ENCODE results near the gene ATOX1. TPM values are rescaled to one million over a fixed set of nuclear protein-coding genes. Genes with fewer than 3 reads are reported as not detected.

ATOX1 gene
- total and polyA plus RNA-seq, 2 donors (not counting 1 experiment from before 2014, with no cell fraction given): 37.3 to 43.6 TPM

GRCh38 chr5:151724360-151724759 is 34.1 kb downstream of the ATOX1 start:
- no peak overlapping the region for H3K4me3 Mint-ChIP-seq
- DNase-seq: no peak
- no peaks in the 10 kb centered on the region for H3K36me3 ChIP-seq (replicated peaks in 1 of 2; ENCODE audit: control extremely low read depth in 1 of 2, control insufficient read depth in 1 of 2, extremely low read depth in 1 of 2, insufficient read depth in 2 of 2, low read length in 1 of 2)
- H3K27me3 Mint-ChIP-seq: no peaks in the 10 kb centered on the region
- H3K9me3 ChIP-seq (ENCODE audit: control extremely low read depth in 1 of 3, control insufficient read depth in 2 of 3, insufficient read depth in 1 of 3, low read length in 2 of 3): no peaks in the 10 kb centered on the region
- no peak overlapping the region for H3K4me2 ChIP-seq (replicated peaks; ENCODE audit: low read depth, low read length, poor library complexity, severe bottlenecking)
- no peaks in the 10 kb centered on the region for H3K79me2 ChIP-seq (ENCODE audit: control insufficient read depth, insufficient read depth, low read length)
- peaks cover 34% of the 10 kb centered on the region for H3K4me1 Mint-ChIP-seq
- no peak overlapping the region for H3K9ac ChIP-seq (ENCODE audit: low read length)
- no peaks in the 10 kb centered on the region for H3K27me3 ChIP-seq (replicated peaks in 1 of 4; ENCODE audit: control extremely low read depth in 1 of 4, control insufficient read depth in 3 of 4, insufficient read depth in 4 of 4, low read length in 3 of 4)
- no peak overlapping the region for H3K27ac Mint-ChIP-seq
- H3K4me1 ChIP-seq (ENCODE audit: control insufficient read depth in 2 of 2, insufficient read depth in 2 of 2, low read length in 2 of 2): peaks cover 27% of the 10 kb centered on the region in 2 donors
- intact Hi-C loops (cut with micrococcal nuclease): no loop called here
- no peak overlapping the region for H3K4me3 ChIP-seq (ENCODE audit: control extremely low read depth in 1 of 5, extremely low read depth in 1 of 5, insufficient read depth in 1 of 5, low read depth in 2 of 5, low read length in 4 of 5)
- TF ChIP-seq EZH2 (IDR thresholded peaks at IDR 0.05; ENCODE audit: borderline replicate concordance, insufficient read depth, low read depth, low read length, poor library complexity, severe bottlenecking): no peak
- TF ChIP-seq, protein P1, sequence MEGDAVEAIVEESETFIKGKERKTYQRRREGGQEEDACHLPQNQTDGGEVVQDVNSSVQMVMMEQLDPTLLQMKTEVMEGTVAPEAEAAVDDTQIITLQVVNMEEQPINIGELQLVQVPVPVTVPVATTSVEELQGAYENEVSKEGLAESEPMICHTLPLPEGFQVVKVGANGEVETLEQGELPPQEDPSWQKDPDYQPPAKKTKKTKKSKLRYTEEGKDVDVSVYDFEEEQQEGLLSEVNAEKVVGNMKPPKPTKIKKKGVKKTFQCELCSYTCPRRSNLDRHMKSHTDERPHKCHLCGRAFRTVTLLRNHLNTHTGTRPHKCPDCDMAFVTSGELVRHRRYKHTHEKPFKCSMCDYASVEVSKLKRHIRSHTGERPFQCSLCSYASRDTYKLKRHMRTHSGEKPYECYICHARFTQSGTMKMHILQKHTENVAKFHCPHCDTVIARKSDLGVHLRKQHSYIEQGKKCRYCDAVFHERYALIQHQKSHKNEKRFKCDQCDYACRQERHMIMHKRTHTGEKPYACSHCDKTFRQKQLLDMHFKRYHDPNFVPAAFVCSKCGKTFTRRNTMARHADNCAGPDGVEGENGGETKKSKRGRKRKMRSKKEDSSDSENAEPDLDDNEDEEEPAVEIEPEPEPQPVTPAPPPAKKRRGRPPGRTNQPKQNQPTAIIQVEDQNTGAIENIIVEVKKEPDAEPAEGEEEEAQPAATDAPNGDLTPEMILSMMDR (IDR thresholded peaks at IDR 0.05): no peak
- POLR2A ChIA-PET: no interaction called here
- peaks cover 3% of the 10 kb centered on the region for H3K9me3 Mint-ChIP-seq (ENCODE audit: insufficient read depth)
- CTCF ChIA-PET: no interaction called here
- 100% methylated on average over 2 of the region's 2 CpGs for WGBS (ENCODE audit: insufficient coverage)
- no peaks in the 10 kb centered on the region for H4K20me1 ChIP-seq (ENCODE audit: control insufficient read depth, insufficient read depth, low read length, poor library complexity, severe bottlenecking)
- H2AFZ ChIP-seq (ENCODE audit: insufficient read depth, low read depth, low read length, poor library complexity, severe bottlenecking): no peak overlapping the region
- H3K27ac ChIP-seq (ENCODE audit: low read length in 2 of 2): no peak overlapping the region
- ATAC-seq (ENCODE audit: low read depth): no peak

- Histone ChIP-seq H3K4me3 (ENCODE audit: control extremely low read depth in 1 of 5, extremely low read depth in 1 of 5, insufficient read depth in 1 of 5, low read depth in 2 of 5, low read length in 4 of 5) (no peak overlapping the region), H3K79me2 (ENCODE audit: control insufficient read depth, insufficient read depth, low read length) (no peaks in the 10 kb centered on the region), H3K4me2 (replicated peaks; ENCODE audit: low read depth, low read length, poor library complexity, severe bottlenecking) (no peak overlapping the region), H3K4me1 (ENCODE audit: control insufficient read depth in 2 of 2, insufficient read depth in 2 of 2, low read length in 2 of 2) (peaks cover 27% of the 10 kb centered on the region in 2 donors), H3K27ac (ENCODE audit: low read length in 2 of 2) (no peak overlapping the region), H4K20me1 (ENCODE audit: control insufficient read depth, insufficient read depth, low read length, poor library complexity, severe bottlenecking) (no peaks in the 10 kb centered on the region), H2AFZ (ENCODE audit: insufficient read depth, low read depth, low read length, poor library complexity, severe bottlenecking) (no peak overlapping the region), H3K9me3 (ENCODE audit: control extremely low read depth in 1 of 3, control insufficient read depth in 2 of 3, insufficient read depth in 1 of 3, low read length in 2 of 3) (no peaks in the 10 kb centered on the region), H3K9ac (ENCODE audit: low read length) (no peak overlapping the region), H3K36me3 (replicated peaks in 1 of 2; ENCODE audit: control extremely low read depth in 1 of 2, control insufficient read depth in 1 of 2, extremely low read depth in 1 of 2, insufficient read depth in 2 of 2, low read length in 1 of 2) (no peaks in the 10 kb centered on the region), H3K27me3 (replicated peaks in 1 of 4; ENCODE audit: control extremely low read depth in 1 of 4, control insufficient read depth in 3 of 4, insufficient read depth in 4 of 4, low read length in 3 of 4) (no peaks in the 10 kb centered on the region)
- Mint-ChIP-seq H3K4me3 (no peak overlapping the region), H3K27me3 (no peaks in the 10 kb centered on the region), H3K9me3 (ENCODE audit: insufficient read depth) (no peaks in the 10 kb centered on the region), H3K27ac (no peak overlapping the region), H3K4me1 (peaks cover 34% of the 10 kb centered on the region)
- CTCF ChIA-PET: no interaction called here
- no peak for DNase-seq
- intact Hi-C loops (cut with micrococcal nuclease): no loop called here
- POLR2A ChIA-PET: interaction anchor here (1.7 kb wide), 1 partner anchor 47 kb away, joined by 4 read pairs; no protein-coding TSS in a partner anchor
- TF ChIP-seq, protein P1 (IDR thresholded peaks at IDR 0.05): no peak
- no peak for TF ChIP-seq EZH2 (IDR thresholded peaks at IDR 0.05; ENCODE audit: borderline replicate concordance, insufficient read depth, low read depth, low read length, poor library complexity, severe bottlenecking)
- no peak for ATAC-seq (ENCODE audit: low read depth)
These were observed 35.9 kb downstream of the ATOX1 start for GRCh38 chr5:151722546-151722945.

Data from B cell (primary cell).